HEK293 (cell line): ENCODE results near the gene TMEM208.

Experiments used
- BCL11A ChIP-seq: fragments of 450-650 bp; formaldehyde crosslinking; IDR thresholded peaks from 2 replicates; pipeline ENCODE4 v1.5.1; 2016; ENCODE audit warnings: low read depth, missing biosample characterization, missing genetic modification characterization
- TCF7L2 ChIP-seq: IDR thresholded peaks from 2 replicates; pipeline ENCODE4 v1.6.1; 2011; ENCODE audit warnings: low read depth, mild to moderate bottlenecking, inconsistent platforms, low read length, moderate library complexity, borderline replicate concordance
- YY1 ChIP-seq: fragments of 450-650 bp; formaldehyde crosslinking; IDR thresholded peaks from 2 replicates; pipeline ENCODE4 v1.5.1; 2018; ENCODE audit warnings: missing biosample characterization, missing genetic modification characterization
- ZNF174 ChIP-seq: fragments of 450-650 bp; formaldehyde crosslinking; IDR thresholded peaks from 2 replicates; pipeline ENCODE4 v1.5.0; 2017; ENCODE audit warnings: missing biosample characterization, mild to moderate bottlenecking, missing genetic modification characterization
- ZNF292 ChIP-seq: fragments of 450-650 bp; formaldehyde crosslinking; IDR thresholded peaks from 2 replicates; pipeline ENCODE4 v1.5.1; 2016; ENCODE audit warnings: low read depth, missing biosample characterization, missing genetic modification characterization, borderline replicate concordance
- TF ChIP-seq, protein P1 (sequence below): fragments of 450-650 bp; formaldehyde crosslinking; IDR thresholded peaks from 2 replicates; pipeline ENCODE4 v1.5.1; 2016; ENCODE audit warnings: missing biosample characterization, missing genetic modification characterization
- TF ChIP-seq, protein P2 (sequence below): sonication (generic); formaldehyde crosslinking; IDR thresholded peaks from 2 replicates; pipeline ENCODE4 v1.8.1; 2022; ENCODE audit warnings: mild to moderate bottlenecking, moderate library complexity, missing genetic modification reagents
- TF ChIP-seq, protein P3 (sequence below): fragments of 450-650 bp; formaldehyde crosslinking; IDR thresholded peaks from 2 replicates; pipeline ENCODE4 v1.5.1; 2016; ENCODE audit warnings: missing biosample characterization, missing genetic modification characterization

DNA sequence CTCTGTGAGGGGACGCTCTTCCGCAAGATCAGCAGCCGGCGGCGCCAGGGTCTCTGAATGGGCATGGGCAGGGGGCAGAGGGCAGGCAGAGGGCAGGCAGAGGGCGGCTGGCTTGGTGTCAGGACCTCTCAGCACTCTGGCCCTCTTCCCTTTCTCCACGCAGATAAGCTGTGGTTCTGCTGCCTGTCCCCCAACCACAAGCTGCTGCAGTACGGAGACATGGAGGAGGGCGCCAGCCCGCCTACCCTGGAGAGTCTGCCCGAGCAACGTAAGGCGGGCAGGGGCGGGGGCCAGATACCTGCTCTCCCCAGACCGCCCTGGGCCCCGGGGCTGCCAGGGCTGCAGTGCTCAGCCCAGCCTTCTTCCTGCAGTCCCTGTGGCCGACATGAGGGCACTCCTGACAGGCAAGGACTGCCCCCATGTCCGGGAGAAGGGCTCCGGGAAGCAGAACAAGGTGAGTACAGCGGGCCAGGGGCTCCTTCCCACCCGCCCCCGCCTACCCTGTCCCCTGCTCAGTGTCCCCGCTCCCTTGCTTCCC lies 23.9 kb upstream of the TMEM208 start:
- TF ChIP-seq TCF7L2 = no peak
- TF ChIP-seq, protein P1, sequence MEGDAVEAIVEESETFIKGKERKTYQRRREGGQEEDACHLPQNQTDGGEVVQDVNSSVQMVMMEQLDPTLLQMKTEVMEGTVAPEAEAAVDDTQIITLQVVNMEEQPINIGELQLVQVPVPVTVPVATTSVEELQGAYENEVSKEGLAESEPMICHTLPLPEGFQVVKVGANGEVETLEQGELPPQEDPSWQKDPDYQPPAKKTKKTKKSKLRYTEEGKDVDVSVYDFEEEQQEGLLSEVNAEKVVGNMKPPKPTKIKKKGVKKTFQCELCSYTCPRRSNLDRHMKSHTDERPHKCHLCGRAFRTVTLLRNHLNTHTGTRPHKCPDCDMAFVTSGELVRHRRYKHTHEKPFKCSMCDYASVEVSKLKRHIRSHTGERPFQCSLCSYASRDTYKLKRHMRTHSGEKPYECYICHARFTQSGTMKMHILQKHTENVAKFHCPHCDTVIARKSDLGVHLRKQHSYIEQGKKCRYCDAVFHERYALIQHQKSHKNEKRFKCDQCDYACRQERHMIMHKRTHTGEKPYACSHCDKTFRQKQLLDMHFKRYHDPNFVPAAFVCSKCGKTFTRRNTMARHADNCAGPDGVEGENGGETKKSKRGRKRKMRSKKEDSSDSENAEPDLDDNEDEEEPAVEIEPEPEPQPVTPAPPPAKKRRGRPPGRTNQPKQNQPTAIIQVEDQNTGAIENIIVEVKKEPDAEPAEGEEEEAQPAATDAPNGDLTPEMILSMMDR (tag by site-specific recombination) = no peak
- TF ChIP-seq ZNF174 (tag by site-specific recombination) = no peak
- TF ChIP-seq, protein P2, sequence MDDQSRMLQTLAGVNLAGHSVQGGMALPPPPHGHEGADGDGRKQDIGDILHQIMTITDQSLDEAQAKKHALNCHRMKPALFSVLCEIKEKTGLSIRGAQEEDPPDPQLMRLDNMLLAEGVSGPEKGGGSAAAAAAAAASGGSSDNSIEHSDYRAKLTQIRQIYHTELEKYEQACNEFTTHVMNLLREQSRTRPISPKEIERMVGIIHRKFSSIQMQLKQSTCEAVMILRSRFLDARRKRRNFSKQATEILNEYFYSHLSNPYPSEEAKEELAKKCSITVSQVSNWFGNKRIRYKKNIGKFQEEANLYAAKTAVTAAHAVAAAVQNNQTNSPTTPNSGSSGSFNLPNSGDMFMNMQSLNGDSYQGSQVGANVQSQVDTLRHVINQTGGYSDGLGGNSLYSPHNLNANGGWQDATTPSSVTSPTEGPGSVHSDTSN = no peak
- TF ChIP-seq ZNF292 (tag by site-specific recombination) = no peak
- TF ChIP-seq BCL11A (tag by site-specific recombination) = no peak
- TF ChIP-seq, protein P3, sequence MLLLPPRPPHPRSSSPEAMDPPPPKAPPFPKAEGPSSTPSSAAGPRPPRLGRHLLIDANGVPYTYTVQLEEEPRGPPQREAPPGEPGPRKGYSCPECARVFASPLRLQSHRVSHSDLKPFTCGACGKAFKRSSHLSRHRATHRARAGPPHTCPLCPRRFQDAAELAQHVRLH (tag by site-specific recombination) = no peak
- TF ChIP-seq YY1 (tag by site-specific recombination) = no peak
